Activated B cell treated with CpG ODN at 0.5 μM for 24 hours (primary cell): ENCODE measurements around the gene YIPF6. TPM values are rescaled to one million over a fixed set of nuclear protein-coding genes. Genes with fewer than 3 reads are reported as not detected.

Experiments
- ATAC-seq: fragments of 200-7000 bp; cut with Tn5 transposase; one replicate; pipeline ENCODE4 v1.10.0; 2021; ENCODE audit warnings: low read depth, mild to moderate bottlenecking, moderate library complexity
- CTCF ChIA-PET: fragments of 350-600 bp; sonication (Branson Sonifier 250); formaldehyde crosslinking; loops from one replicate; lab custom pipeline; 2021; ENCODE audit warnings: antibody characterized with exemption; lab: Charles Lee
- POLR2A ChIA-PET: fragments of 350-600 bp; sonication (Branson Sonifier 250); formaldehyde crosslinking; loops from one replicate; lab custom pipeline; 2021; ENCODE audit warnings: antibody characterized with exemption; lab: Charles Lee
- DNase-seq: peaks from one replicate; pipeline ENCODE4 v3.0.0; 2022
- H3K27ac Mint-ChIP-seq: one replicate; pipeline ENCODE4 v1.8.0; 2020; ENCODE audit warnings: mixed read lengths
- H3K27me3 Mint-ChIP-seq: one replicate; pipeline ENCODE4 v1.8.0; 2021; ENCODE audit warnings: mixed read lengths
- H3K36me3 Mint-ChIP-seq: one replicate; pipeline ENCODE4 v1.8.0; 2021; ENCODE audit warnings: low read depth, mixed read lengths
- H3K4me1 Mint-ChIP-seq: one replicate; pipeline ENCODE4 v1.8.0; 2021; ENCODE audit warnings: mixed read lengths
- H3K4me3 Mint-ChIP-seq: one replicate; pipeline ENCODE4 v1.8.0; 2020; ENCODE audit warnings: mild to moderate bottlenecking, mixed read lengths
- H3K9me3 Mint-ChIP-seq: one replicate; pipeline ENCODE4 v1.8.0; 2020; ENCODE audit warnings: mixed read lengths
- intact Hi-C: fragments of 100-400 bp; cut with micrococcal nuclease; formaldehyde crosslinking; loops from one replicate; pipeline ENCODE4 v1.15.1; 2024
- total RNA-seq: library from RNA; stranded (reverse); gene quantifications from 2 replicates; pipeline ENCODE4 v1.2.3, GENCODE V29; 2022
- TF ChIP-seq, protein P1 (sequence below): fragments of 200-600 bp; IDR thresholded peaks from one replicate; pipeline ENCODE4 v1.8.0; 2022; ENCODE audit warnings: antibody characterized with exemption, mild to moderate bottlenecking

The YIPF6 gene, protein sequence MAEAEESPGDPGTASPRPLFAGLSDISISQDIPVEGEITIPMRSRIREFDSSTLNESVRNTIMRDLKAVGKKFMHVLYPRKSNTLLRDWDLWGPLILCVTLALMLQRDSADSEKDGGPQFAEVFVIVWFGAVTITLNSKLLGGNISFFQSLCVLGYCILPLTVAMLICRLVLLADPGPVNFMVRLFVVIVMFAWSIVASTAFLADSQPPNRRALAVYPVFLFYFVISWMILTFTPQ
- total RNA-seq, result 17.9 and 20.2 TPM in 2 replicates

DNA sequence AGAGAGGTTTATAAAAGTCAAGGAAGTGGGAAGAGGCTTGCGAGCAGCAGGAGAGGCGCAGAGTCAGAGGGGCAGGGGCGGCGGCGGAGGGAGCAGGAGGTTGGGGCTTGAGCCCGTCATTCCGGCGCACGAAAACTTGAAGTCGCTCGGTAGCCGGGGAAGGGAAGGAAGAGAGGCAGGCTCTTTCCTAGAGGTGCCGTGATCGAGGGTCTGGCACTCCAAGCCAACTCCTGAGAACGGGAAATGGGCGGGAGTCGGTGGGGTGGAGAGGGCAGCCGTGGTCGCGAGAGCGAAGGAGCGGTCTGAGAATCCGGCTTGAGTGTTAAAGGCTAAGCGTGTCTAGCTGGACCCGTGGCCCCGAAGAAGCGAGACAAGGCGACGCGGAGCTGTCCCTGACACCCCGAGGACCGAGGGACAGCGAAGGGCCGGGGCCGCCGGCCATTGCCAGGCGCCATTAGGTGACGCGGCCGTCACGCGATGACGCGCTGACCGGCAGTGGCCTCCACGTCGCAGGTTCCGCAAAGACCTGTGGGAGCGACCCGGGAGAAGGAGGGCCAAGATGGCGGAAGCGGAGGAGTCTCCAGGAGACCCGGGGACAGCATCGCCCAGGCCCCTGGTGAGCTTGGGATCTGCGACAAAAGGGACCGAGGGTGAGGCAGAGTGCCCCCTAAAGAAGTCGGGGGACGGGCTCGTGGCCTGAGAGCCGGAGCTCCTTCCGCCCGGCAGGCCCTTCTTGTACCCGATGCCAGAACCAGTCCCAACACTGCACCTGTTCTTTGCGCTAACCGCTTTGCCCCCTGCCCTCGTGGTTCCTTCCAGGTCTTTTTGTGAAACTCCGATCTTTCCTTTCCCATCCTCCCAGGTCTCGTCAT, at the start of gene YIPF6:
TSS of gene YIPF6 (plus strand) at position 544 of the 872 bp plus-strand sequence. CDS start at position 560, 16 bp downstream.
- Mint-ChIP-seq H3K27me3 (no peaks in the 10 kb centered on the region), H3K4me1 (peaks cover 33% of the 10 kb centered on the region), H3K9me3 (no peaks in the 10 kb centered on the region), H3K4me3 (peak within 1 kb of the TSS; percentile 95), H3K27ac (peak within 1 kb of the TSS; percentile 92), H3K36me3 (peaks cover 24% of the 10 kb centered on the region)
- peak; percentile 58 for DNase-seq
- ATAC-seq, result peak; percentile 92
- TF ChIP-seq, protein P1, sequence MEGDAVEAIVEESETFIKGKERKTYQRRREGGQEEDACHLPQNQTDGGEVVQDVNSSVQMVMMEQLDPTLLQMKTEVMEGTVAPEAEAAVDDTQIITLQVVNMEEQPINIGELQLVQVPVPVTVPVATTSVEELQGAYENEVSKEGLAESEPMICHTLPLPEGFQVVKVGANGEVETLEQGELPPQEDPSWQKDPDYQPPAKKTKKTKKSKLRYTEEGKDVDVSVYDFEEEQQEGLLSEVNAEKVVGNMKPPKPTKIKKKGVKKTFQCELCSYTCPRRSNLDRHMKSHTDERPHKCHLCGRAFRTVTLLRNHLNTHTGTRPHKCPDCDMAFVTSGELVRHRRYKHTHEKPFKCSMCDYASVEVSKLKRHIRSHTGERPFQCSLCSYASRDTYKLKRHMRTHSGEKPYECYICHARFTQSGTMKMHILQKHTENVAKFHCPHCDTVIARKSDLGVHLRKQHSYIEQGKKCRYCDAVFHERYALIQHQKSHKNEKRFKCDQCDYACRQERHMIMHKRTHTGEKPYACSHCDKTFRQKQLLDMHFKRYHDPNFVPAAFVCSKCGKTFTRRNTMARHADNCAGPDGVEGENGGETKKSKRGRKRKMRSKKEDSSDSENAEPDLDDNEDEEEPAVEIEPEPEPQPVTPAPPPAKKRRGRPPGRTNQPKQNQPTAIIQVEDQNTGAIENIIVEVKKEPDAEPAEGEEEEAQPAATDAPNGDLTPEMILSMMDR, result no peak
- POLR2A ChIA-PET, result interaction anchor here (1.4 to 2.3 kb wide), 2 partner anchors 330 to 1635 kb away, joined by 3 to 7 read pairs; partner anchors contain the start of genes EFNB1 and IGBP1
- CTCF ChIA-PET, result no interaction called here
- intact Hi-C loops, result loop anchor here (5.0 to 10.0 kb wide), 2 partner anchors 329 to 666 kb away; partner anchors contain the start of genes EFNB1 and PJA1

DNA sequence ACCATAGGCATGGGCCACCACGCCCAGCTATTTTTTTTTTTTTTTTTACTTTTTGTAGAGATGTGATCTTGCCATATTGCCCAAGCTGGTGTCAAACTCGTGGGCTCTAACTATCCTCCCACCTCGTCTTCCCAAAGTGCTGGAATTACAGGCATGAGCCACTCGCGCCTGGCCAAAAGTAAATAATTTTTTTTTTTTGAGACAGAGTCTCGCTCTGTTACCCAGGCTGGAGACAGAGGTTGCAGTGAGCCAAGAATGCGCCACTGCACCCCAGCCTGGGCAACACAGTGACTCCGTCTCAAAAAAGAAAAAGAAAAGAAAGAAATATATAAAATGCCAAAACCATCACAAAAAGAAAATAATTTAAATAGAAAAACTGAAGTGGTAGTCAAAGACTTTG, 47.1 kb upstream of the YIPF6 start:
- POLR2A ChIA-PET, result no interaction called here
- intact Hi-C loops, result no loop called here
- Mint-ChIP-seq H3K27ac (no peak overlapping the region), H3K27me3 (no peaks in the 10 kb centered on the region), H3K36me3 (no peaks in the 10 kb centered on the region), H3K4me1 (no peaks in the 10 kb centered on the region), H3K4me3 (no peak overlapping the region), H3K9me3 (no peaks in the 10 kb centered on the region)
- CTCF ChIA-PET, result no interaction called here
- DNase-seq (no peak), ATAC-seq (no peak)
- TF ChIP-seq, protein P1, result no peak

DNA sequence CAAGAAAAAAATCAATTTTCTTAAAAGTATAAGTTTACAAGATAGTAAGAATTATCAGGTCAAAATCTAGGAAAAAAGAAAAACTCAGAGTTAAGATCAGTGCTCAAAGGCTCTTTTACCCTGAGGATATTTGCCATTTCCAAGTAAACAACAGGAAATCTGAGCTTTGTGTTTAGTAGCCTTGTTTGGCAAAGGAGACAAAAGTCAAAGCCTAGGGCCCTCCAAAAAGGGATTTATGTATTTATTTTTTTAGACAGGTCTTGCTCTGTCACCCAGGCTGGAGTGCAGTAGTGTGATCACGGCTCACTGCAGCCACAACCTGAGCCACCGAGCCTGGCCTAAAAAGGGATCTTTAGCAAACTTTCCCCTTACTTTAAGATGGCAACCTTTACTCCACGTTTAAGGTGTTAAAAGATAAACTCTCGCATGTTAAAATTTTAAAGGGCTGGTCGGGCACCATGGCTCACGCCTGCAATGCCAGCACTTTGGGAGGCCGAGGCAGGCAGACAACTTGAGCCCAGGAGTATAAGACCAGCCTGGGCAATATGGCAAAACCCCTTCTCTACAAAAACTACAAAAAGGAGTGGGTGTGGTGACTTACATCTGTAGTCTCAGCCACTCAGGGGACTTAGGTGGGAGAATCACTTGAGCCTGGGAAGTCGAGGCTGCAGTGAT, 44.2 kb upstream of the YIPF6 start:
- TF ChIP-seq, protein P1, result no peak
- intact Hi-C loops, result no loop called here
- Mint-ChIP-seq H3K27ac (no peak overlapping the region), H3K4me1 (no peaks in the 10 kb centered on the region), H3K4me3 (no peak overlapping the region), H3K27me3 (no peaks in the 10 kb centered on the region), H3K9me3 (no peaks in the 10 kb centered on the region), H3K36me3 (no peaks in the 10 kb centered on the region)
- no peak for DNase-seq
- ChIA-PET CTCF (no interaction called here), POLR2A (no interaction called here)
- no peak for ATAC-seq

DNA sequence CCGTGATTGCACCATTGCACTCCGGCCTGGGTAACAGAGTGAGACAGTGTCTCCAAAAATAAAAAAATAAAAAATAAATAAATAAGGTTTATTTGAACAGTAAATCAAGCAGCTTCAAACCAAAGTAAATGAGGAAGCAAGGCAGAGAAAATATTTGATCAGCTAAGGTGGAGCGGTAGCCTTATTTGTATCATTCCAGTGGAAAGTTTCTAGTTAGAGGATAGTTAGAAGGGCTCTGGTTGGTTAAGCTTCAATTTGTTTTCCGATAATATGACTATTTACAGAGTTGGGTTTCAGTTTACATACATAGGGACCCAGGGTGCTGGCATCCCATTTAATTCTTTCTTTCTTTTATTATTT, 43.7 kb upstream of the YIPF6 start:
- POLR2A ChIA-PET, result no interaction called here
- Mint-ChIP-seq H3K27me3 (no peaks in the 10 kb centered on the region), H3K27ac (no peak overlapping the region), H3K36me3 (no peaks in the 10 kb centered on the region), H3K9me3 (no peaks in the 10 kb centered on the region), H3K4me3 (no peak overlapping the region), H3K4me1 (no peaks in the 10 kb centered on the region)
- CTCF ChIA-PET, result no interaction called here
- DNase-seq, result no peak
- no peak for ATAC-seq
- TF ChIP-seq, protein P1, result no peak
- intact Hi-C loops, result no loop called here
